Measurements from ENCODE around the gene FAF1.

The FAF1 gene

DNA sequence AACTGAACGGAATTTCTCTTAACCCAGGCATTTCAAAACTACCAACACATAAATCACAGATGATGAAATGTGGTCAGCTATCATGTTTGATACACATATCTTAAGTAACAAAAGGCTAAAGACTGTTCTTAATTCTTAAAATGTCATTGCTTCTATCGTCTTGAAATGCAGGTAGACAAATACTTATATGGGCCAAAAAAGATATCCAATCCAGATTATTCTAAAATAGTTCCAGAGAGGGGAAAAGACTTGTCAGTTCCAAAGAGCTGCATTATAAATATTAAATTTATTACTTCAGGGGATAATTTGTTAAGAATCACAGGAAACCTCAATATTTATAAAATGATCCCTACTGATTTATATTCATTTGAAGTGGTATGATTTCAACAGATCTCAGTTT lies 259.4 kb downstream of the FAF1 start:
- DNase-seq (ENCODE audit: low spot score), result no peak

DNA sequence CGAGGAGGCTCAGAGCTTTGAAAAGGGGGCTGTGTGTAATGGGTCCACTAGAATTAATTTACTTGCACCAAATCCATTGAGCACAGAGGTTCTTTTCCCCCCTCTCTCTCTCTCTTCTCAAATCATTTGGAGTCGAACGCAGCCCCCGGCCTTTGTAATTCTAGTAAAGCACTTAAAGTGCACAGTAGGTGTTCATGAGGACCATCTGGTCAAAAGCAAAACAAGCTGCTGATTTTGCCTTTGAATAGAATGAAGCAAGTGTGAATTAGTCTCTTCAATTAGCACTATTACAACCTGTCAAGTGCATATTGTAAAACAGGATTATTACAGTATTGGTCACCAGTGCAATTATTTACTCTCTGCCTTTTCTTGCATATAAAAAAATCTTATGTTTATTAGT lies 259.9 kb downstream of the FAF1 start:
- peak; percentile 63 for DNase-seq (ENCODE audit: low spot score)

GRCh38 chr1:50699795-50700194 lies 260.3 kb downstream of the FAF1 start:
- no peak for DNase-seq (ENCODE audit: low spot score)

DNA sequence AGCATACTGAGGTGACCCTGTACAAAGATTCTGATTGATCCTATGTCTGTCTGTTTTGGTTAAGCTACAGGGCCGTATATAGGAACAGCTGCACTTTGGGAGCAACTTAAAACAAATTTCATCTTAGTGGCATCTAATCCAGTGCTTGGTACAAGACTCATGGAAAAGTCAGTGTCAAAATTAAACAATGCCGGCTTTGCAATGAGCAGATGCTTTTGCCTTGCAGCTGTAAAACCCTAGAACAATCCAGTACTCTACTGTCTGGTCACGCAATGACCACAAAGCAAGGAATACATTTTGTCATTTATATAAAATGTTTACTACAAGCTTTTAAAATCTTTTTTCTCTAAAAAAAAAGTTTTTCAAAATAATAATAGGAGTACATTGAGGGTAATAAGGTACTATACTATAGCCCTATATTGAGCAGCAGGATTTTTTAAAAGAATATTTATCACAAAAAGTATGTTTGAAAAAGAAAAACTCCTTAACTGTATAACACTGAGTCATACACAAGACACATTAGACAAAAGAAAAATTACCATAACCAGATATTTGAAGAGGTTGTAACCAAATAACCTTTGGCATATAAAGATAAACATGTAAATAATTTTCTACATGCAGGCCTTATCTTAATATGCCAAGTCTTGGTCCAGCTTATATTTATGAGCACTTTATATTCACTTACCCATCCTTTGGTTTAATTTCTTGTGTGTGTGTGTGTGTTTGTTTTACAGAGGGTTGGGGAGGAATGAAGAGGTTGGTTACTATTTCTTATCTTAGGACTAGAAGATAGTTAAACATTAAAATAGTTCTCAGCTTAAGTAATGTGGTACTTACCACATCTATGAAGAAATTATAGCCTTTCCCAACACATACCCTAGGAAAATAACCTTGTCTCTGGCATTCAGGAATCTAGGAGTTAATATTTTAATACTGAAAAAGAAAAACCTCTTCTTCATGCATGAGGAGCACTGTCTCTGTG lies 262.3 kb downstream of the FAF1 start:
- DNase-seq (ENCODE audit: low spot score), result no peak

DNA sequence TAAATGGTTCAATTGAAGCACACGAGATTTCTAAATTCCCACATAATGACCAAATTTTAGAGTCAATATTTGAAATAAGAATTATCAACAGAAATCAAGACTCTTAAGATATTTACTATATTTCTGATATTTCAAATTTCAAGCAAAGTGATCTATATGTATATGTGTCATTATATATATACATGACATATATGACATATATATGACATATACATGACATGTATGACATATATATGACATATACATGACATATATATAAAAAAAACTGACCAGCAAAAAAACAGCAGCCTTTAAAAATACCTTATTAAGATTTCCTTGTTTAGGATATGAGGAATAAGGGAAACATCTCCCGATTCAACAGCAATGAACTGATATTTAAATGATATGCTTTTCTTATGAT lies 266.2 kb downstream of the FAF1 start:
- no peak for DNase-seq (ENCODE audit: low spot score)

- DNase-seq (ENCODE audit: low spot score), result no peak
Measured at GRCh38 chr1:50684185-50684584, 275.9 kb downstream of the FAF1 start.

DNA sequence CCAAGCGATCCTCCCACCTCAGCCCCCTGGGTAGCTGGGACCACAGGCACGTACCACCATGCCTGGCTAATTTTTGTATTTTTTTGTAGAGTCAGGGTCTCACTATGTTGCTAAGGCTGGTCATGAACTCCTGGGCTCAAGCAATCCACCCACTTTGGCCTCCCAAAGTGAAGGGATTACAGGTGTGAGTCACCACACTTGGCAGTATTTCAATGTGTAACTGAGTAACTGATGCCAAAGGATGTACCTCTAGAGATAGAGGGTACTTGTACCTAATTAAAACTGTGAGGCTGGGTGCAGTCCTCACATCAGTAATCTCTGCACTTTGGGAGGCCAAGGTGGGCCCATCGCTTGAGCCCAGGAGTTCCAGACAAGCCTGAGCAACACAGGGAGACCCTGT lies 278.1 kb downstream of the FAF1 start:
- no peak for DNase-seq (ENCODE audit: low spot score)

GRCh38 chr1:50667710-50668356 lies 292.2 kb downstream of the FAF1 start:
- DNase-seq (ENCODE audit: low spot score), result no peak

DNA sequence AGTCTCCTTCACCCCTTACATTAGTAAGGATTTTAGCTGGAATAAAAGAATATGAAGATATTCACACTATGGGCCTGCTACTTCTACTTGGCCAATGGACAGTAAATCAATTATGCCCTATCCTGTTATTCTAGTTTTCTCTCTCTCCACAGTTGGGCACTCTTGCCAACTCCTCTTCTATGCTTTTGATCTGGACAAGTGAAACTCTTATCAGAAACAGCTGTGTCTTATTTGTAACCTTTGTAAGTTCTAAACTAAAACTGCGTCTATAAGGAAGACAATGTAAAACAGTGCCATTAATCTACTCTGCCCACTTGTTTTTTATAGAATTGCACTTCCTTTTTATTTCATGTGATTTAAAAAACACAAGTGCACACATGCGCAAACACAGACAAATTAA lies 292.8 kb downstream of the FAF1 start:
- no peak for DNase-seq (ENCODE audit: low spot score)

DNA sequence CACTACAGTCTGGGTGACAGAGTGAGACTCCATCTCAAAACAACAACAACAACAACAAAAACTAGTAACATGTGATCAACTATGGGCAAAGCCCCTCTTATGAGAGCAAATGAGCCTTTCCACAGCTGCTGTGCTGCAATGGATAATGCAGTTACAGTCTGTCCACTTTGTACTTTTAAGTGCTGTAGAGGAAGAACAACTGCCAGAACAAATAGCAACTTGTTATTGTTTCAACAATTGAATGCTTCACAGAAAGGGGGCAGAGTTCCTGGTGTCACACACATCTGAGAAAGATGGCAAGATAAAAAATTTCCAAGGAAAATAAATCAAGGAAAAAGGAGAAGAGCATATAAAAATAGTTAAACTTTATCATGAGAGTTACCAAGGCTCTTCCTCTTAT lies 293.2 kb downstream of the FAF1 start:
- DNase-seq (ENCODE audit: low spot score), result no peak

DNA sequence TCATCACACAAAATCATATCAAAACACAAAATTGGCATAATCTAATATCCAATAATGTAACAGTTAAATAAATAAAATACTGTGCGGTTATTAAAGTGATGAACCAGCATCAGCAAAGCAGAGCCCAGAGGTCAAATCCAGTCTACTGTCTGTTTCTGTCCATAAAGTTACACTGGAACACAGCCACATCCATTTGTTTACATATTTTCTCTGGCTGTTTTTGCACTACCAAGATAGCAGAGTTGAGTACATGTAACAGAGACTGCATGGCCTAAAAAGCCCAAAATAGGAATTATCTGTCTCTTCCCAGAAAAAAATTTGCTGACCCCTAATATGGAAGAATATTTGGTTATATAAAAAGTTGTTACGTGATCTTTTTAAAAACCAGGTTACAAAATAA lies 294.7 kb downstream of the FAF1 start:
- DNase-seq (ENCODE audit: low spot score), result no peak

GRCh38 chr1:50661626-50662025 lies 298.4 kb downstream of the FAF1 start:
- no peak for DNase-seq (ENCODE audit: low spot score)

DNA sequence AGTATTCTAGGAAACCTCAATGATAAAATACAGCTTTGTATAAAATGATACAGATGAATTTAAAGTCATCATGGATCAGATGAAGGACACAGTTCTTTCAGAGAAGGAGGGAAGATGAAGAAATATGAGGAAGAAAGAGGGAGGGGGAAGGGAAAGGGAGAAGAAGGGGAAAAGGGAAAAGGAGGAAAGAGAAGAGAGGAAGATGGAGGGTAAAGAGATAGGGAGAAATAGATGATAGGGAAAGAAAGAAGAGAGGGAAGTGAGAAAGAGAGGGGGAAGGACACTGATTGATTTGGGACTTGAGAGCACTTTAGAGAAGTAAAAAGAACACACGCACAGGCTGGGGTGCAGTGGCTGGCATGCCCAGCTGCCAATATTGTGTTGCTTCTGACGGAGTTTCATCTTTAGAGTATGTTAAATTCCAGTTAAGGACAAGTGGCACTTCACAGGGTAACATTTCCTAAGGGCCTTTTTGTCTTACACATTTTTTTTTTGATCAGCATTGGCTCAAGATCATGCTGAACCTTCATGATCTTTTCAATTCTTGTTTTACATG lies 300.9 kb downstream of the FAF1 start:
- no peak for DNase-seq (ENCODE audit: low spot score)

- DNase-seq (ENCODE audit: low spot score), result no peak
Measured at GRCh38 chr1:50658459-50659076, 301.5 kb downstream of the FAF1 start.

- no peak for DNase-seq (ENCODE audit: low spot score)
Measured at GRCh38 chr1:50656931-50657330, 303.1 kb downstream of the FAF1 start.

DNA sequence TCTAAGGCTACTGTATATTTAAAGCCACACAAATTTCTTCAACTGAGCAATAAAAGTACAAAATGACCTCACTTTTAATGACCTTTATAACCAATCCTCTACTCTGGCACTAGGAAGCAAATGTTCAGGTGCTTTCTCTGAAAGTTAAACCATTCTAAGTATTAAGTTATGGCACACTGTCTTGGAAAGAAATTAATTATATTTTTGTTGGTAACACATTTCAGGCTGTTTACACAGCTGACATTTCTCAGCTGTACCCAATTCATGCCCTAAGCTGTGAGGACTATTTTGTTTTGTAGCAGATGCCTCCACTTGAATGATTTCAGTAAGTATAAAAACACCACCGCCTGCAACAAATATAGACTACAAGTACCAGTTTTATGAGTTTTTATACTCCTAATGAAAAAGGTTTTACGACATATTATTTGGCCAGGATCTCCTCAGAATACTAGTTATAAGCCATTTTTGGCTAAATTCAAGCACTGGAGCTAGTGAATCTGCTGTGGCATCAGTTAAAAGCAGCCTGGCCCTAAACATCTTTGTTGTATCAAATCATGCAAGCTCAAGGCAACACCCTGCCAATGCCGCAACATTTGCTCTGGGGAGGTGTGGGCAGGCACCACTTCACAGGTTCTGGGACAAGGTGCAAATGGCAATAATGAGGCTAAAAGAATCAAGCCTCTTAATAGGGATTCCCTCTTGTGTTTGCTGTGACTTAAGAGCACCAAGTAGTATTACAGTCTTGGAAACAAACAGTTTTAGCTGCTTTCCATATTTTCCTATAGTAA lies 308.4 kb downstream of the FAF1 start:
- DNase-seq (ENCODE audit: low spot score), result no peak

- no peak for DNase-seq (ENCODE audit: low spot score)
Measured at GRCh38 chr1:50646526-50646925, 313.5 kb downstream of the FAF1 start.

DNA sequence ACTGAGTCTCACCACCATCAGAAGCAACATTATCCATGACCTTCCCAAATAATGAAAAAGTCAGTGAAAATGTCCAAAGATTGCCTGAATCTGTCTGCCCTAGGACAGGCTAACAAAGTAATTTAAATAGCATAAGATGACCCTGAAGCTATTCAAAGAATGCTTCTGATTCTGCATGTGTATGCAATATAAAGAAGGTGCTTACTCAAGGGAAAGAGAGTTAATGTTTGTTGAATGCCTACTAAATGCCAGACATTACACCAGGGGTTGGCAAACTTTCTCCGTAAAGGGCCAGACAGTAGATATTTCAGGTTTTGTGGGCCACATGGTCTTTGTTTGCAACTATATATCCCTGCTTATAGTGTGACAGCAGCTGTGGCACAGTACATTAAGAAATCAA lies 314.9 kb downstream of the FAF1 start:
- no peak for DNase-seq (ENCODE audit: low spot score)

DNA sequence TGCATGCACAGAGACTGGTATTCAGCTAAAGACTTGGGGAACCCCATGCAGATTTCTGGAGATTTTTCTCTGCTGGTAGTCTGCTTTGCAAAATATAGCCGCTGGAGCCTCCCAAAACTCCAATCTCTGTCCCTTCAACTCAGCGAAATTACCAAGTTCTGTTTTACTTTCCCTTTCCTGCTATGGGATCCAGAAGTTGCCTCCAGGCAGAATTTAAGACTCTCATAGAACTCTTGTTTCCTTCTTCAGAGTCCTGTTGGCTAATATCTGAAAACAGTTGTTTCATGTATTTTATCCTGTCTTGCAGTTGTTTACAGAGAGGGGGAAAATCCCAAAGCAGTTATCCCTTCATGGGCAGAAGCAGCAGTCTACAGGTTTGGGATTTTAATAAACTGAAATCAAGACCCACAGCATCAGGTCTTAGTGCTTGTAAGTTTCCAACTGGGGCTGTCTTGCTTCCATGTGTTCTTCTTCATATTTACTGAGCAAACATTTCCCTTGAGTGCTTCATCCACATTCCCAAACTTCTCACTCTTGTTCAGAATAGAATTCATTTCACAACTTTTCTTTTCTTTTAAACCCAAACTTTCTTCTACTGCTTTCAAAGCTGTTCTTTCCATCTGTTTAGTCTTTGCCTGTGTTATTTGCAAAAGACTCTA lies 315.5 kb downstream of the FAF1 start:
- no peak for DNase-seq (ENCODE audit: low spot score)

GRCh38 chr1:50637460-50637859 lies 322.6 kb downstream of the FAF1 start:
- no peak for DNase-seq (ENCODE audit: low spot score)

GRCh38 chr1:50634251-50634650 lies 325.8 kb downstream of the FAF1 start:
- no peak for DNase-seq (ENCODE audit: low spot score)

Measured in cerebellar cortex (tissue), 1 donor.